OCI-LY1 (cell line): ENCODE measurements around the gene FRMD5.

Source experiments
- EZH2 ChIP-seq: fragments of 200-600 bp; sonication (generic), shearing (Covaris generic); IDR thresholded peaks from 2 replicates; pipeline ENCODE4 v1.8.0; 2017; ENCODE audit warnings: borderline replicate concordance, mixed run types, mild to moderate bottlenecking, antibody characterized with exemption, low read length, moderate library complexity, mixed read lengths
- TF ChIP-seq, protein P1 (sequence below): fragments of 200-600 bp; sonication (generic), shearing (Covaris generic); IDR thresholded peaks from 2 replicates; pipeline ENCODE4 v1.5.1; 2017; ENCODE audit warnings: mild to moderate bottlenecking, antibody characterized with exemption, low read length, moderate library complexity, mixed read lengths

DNA sequence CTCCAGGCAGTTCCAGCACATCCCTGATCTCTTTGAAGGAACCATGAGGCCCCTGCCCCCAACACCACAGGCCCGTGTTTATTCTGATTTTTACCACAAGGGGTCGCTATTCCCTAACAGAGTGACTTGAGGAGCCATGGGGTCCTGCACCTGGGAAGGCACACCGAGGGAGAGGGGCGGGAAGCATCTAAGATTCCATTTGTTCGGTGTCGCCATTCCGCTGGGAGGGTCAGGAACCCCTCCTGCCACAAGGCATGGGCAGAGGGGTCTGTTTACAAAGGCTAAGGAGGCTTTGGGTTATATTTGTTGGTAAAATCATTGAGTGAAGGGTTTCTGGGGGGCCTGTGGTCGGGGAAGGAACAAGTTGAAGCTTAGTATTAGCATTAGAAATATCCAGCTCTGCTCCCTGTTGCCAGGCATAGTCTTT is 291.2 kb downstream of the FRMD5 start:
- TF ChIP-seq, protein P1, sequence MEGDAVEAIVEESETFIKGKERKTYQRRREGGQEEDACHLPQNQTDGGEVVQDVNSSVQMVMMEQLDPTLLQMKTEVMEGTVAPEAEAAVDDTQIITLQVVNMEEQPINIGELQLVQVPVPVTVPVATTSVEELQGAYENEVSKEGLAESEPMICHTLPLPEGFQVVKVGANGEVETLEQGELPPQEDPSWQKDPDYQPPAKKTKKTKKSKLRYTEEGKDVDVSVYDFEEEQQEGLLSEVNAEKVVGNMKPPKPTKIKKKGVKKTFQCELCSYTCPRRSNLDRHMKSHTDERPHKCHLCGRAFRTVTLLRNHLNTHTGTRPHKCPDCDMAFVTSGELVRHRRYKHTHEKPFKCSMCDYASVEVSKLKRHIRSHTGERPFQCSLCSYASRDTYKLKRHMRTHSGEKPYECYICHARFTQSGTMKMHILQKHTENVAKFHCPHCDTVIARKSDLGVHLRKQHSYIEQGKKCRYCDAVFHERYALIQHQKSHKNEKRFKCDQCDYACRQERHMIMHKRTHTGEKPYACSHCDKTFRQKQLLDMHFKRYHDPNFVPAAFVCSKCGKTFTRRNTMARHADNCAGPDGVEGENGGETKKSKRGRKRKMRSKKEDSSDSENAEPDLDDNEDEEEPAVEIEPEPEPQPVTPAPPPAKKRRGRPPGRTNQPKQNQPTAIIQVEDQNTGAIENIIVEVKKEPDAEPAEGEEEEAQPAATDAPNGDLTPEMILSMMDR, result peak; percentile 95
- TF ChIP-seq EZH2, result no peak
